Activated CD8-positive, alpha-beta T cell treated with anti-CD3 and anti-CD28 coated beads for 36 hours (primary cell): ENCODE data around the gene RXRA. TPM values are rescaled to one million over a fixed set of nuclear protein-coding genes. Genes with fewer than 3 reads are reported as not detected.

Experiments
- ATAC-seq: fragments of 200-7000 bp; cut with Tn5 transposase; one replicate; pipeline ENCODE4 v1.10.0; 2021; ENCODE audit warnings: mild to moderate bottlenecking, moderate library complexity
- CTCF ChIA-PET: fragments of 350-600 bp; sonication (Branson Sonifier 250); formaldehyde crosslinking; loops from one replicate; lab custom pipeline; 2021; ENCODE audit warnings: antibody characterized with exemption; lab: Charles Lee
- POLR2A ChIA-PET: fragments of 350-600 bp; sonication (Branson Sonifier 250); formaldehyde crosslinking; loops from one replicate; lab custom pipeline; 2021; ENCODE audit warnings: antibody characterized with exemption; lab: Charles Lee
- DNase-seq: peaks from one replicate; pipeline ENCODE4 v3.0.0-alpha.2; 2020
- H3K27ac Mint-ChIP-seq: one replicate; pipeline ENCODE4 v1.8.0; 2021; ENCODE audit warnings: mild to moderate bottlenecking, mixed read lengths
- H3K27me3 Mint-ChIP-seq: one replicate; pipeline ENCODE4 v1.8.0; 2021; ENCODE audit warnings: mixed read lengths
- H3K36me3 Mint-ChIP-seq: one replicate; pipeline ENCODE4 v1.8.0; 2021; ENCODE audit warnings: low read depth, mixed read lengths
- H3K4me1 Mint-ChIP-seq: one replicate; pipeline ENCODE4 v1.8.0; 2021; ENCODE audit warnings: low read depth, mixed read lengths
- H3K4me3 Mint-ChIP-seq: one replicate; pipeline ENCODE4 v1.8.0; 2021; ENCODE audit warnings: mild to moderate bottlenecking, moderate library complexity, mixed read lengths
- H3K9me3 Mint-ChIP-seq: one replicate; pipeline ENCODE4 v1.8.0; 2021; ENCODE audit warnings: mixed read lengths
- CTCF ChIP-seq: fragments of 200-600 bp; IDR thresholded peaks from one replicate; pipeline ENCODE4 v1.8.0; 2022; ENCODE audit warnings: antibody characterized with exemption, mild to moderate bottlenecking
- intact Hi-C: fragments of 100-400 bp; cut with micrococcal nuclease; formaldehyde crosslinking; loops from one replicate; pipeline ENCODE4 v1.10.0; 2022
- total RNA-seq, 2 experiments: library from RNA; stranded (reverse); gene quantifications; one replicate each; pipeline ENCODE4 v1.2.3, GENCODE V29; 2021

Gene RXRA
- total RNA-seq, 2 experiments from 2014 or later = 23.2 to 23.8 TPM

GRCh38 chr9:134355561-134356279 is 29.5 kb downstream of the RXRA start:
- no peak for TF ChIP-seq CTCF
- DNase-seq = no peak
- POLR2A ChIA-PET = interaction anchor here (0.8 kb wide), 1 partner anchor 35 kb away, joined by 3 read pairs; no protein-coding TSS in a partner anchor
- H3K36me3 Mint-ChIP-seq = no peaks in the 10 kb centered on the region
- H3K4me1 Mint-ChIP-seq = no peaks in the 10 kb centered on the region
- intact Hi-C loops = no loop called here
- no peak for ATAC-seq
- no peak overlapping the region for H3K27ac Mint-ChIP-seq
- no peaks in the 10 kb centered on the region for H3K27me3 Mint-ChIP-seq
- CTCF ChIA-PET = interaction anchor here (1.6 kb wide), 1 partner anchor 11 kb away, joined by 4 read pairs; no protein-coding TSS in a partner anchor
- H3K4me3 Mint-ChIP-seq = no peak overlapping the region
- H3K9me3 Mint-ChIP-seq = no peaks in the 10 kb centered on the region

GRCh38 chr9:134356496-134357470 is 30.5 kb downstream of the RXRA start:
- Mint-ChIP-seq H3K36me3 (no peaks in the 10 kb centered on the region), H3K4me1 (no peaks in the 10 kb centered on the region), H3K9me3 (no peaks in the 10 kb centered on the region), H3K27ac (no peak overlapping the region), H3K27me3 (no peaks in the 10 kb centered on the region), H3K4me3 (no peak overlapping the region)
- POLR2A ChIA-PET = no interaction called here
- intact Hi-C loops = no loop called here
- no peak for TF ChIP-seq CTCF
- CTCF ChIA-PET = interaction anchor here (1.6 kb wide), 1 partner anchor 12 kb away, joined by 4 read pairs; no protein-coding TSS in a partner anchor
- ATAC-seq (no peak), DNase-seq (no peak)

GRCh38 chr9:134357631-134358025 is 31.4 kb downstream of the RXRA start:
- intact Hi-C loops = no loop called here
- Mint-ChIP-seq H3K9me3 (no peaks in the 10 kb centered on the region), H3K4me3 (no peak overlapping the region), H3K4me1 (no peaks in the 10 kb centered on the region), H3K36me3 (no peaks in the 10 kb centered on the region), H3K27ac (no peak overlapping the region), H3K27me3 (no peaks in the 10 kb centered on the region)
- CTCF ChIA-PET = no interaction called here
- POLR2A ChIA-PET = no interaction called here
- DNase-seq = no peak
- TF ChIP-seq CTCF = no peak
- no peak for ATAC-seq

- Mint-ChIP-seq H3K27ac (no peak overlapping the region), H3K27me3 (no peaks in the 10 kb centered on the region), H3K36me3 (no peaks in the 10 kb centered on the region), H3K4me3 (no peak overlapping the region), H3K9me3 (no peaks in the 10 kb centered on the region), H3K4me1 (no peaks in the 10 kb centered on the region)
- no peak for ATAC-seq
- ChIA-PET CTCF (no interaction called here), POLR2A (no interaction called here)
- intact Hi-C loops = no loop called here
- no peak for DNase-seq
- no peak for TF ChIP-seq CTCF
These were observed 31.9 kb downstream of the RXRA start for GRCh38 chr9:134358026-134358661.
